HG03064 (cell line): ENCODE measurements around the gene RPH3AL.
"Not testable (repeated sequence)": the region's sequence is repeated elsewhere in the genome, so short reads cannot be mapped to it uniquely, and the experiment has no call there.

Source experiments
- ATAC-seq: cut with Tn5 transposase; IDR thresholded peaks from one replicate; pipeline ENCODE4 v1.9.1; 2021; ENCODE audit warnings: low read depth; ENCODE audit not compliant: unreplicated experiment

The RPH3AL gene

DNA sequence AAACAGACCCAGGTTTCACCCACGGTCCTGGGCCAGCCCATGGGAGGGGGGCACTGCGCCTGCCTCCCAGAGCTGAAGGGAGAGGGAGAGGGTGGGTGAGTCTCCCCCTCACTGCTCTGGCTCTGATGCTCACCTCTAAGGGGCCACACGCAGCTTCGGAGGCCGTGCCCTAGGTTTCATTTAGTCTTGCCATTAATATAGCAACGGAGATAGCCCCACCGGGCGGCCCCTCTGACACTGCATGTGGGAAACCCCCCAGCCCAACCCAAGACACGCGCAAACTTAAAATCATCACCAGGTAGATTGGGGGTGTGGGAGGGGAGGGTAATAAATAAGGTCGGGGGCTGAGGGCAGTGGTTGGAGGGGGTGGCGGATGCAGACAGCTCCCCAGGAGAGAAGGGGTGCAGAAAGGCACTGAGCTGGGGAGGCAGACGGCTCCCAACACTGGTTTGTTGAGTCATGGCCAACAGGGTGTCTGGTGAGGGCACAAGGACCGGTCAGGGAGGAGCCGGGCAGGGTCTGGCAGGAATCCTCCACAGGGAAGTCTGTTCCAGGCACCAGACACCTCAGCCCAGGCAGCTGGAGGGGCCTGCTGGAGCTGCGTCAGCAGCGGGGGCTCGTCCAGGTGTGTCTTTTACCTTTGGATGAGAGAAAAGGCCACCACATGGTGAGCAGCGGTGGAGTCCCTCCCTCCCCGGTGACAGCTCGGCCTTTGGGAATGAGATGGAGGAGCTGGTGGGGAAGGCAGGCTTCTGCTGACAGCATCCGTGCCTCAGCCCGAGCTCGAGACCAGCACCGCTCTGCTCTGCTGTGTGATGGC lies 139.1 kb downstream of the RPH3AL start:
- ATAC-seq, result no peak

DNA sequence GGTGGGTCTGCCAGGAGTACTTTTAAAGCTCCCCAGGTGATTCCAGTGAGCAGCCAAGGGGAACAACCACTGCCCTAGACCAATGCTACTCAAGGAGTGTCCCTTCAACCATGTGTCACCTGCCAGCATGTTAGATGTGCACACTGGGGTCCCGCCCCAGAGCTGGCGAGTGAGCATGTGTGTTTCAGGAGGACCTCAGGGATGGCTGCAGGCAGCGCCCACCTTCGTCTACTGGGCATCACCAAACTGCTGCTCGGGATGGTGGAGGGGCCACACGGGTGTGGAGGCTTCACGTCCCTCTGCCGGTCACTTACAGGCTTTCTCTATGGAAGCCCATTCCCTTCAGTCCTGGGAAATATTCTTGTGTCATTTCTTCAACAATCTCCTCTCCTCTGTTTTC lies 142.2 kb downstream of the RPH3AL start:
- ATAC-seq, result no peak

DNA sequence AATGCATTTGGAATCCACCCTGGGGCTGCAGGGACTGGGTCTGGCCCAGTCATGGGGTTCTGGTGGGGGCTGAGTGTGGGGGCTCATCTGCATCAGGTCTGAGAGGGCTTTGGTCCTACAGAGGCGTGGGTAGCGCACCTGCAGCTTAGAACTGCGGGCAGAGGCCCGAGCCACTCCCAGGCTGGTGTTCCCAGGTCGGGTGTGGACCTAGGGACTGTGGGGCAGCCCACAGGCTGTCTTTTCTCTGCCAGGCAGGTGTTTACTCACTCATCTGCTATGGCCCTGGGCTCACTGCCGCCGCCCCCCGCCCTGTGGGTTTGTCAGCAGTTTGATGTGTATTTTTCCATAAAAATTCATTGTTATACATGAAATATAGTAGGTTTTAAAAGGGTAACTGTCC lies 144.2 kb downstream of the RPH3AL start:
- no peak for ATAC-seq

DNA sequence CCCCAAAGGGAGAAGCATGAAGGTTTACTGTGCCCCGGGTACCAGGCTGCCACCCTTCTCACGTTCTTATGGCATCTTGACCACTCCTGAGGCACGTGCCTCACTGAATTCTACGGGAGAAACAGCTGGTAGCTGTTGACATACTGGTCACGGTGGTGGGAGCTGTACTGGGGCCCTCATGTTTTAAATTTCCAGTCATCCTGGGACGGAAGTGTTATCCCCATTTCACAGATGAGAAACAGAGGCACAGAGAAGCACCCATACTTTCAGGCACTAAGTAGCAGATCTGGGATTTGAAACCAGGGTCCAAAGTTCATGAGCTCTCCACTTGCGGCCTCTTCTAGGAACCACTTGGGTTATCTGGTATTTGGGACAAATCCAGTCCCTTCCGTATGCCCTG lies 144.8 kb downstream of the RPH3AL start:
- no peak for ATAC-seq

DNA sequence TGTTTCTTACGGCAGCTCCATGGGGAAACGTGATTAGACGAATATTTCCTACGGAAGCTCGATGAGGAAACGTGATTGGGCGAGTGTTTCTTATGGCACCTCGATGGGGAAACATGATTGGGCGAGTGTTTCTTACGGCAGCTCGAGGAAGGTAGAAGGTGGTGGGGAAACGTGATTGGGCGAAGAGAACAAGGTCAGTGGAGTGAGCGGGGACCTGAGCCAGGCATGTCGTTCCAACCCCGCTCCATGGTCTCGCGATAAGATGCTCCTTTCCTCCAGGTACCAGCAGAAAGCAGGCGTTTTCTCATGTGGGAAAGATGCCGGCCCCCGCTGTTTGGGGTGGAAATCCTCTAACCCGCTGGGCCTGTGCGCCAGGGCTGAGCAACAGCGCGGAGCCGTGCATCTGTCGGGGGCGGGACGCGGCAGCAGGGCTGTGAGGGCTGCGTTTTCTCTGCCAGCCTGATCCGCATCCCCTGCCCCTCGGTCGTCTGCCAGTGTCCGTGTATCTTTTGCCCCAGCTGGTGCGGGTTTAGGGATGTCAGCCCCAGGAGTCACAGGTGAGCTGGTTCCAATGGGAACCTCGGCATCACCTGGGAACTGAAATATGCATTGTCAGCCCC lies 145.6 kb downstream of the RPH3AL start:
- no peak for ATAC-seq

DNA sequence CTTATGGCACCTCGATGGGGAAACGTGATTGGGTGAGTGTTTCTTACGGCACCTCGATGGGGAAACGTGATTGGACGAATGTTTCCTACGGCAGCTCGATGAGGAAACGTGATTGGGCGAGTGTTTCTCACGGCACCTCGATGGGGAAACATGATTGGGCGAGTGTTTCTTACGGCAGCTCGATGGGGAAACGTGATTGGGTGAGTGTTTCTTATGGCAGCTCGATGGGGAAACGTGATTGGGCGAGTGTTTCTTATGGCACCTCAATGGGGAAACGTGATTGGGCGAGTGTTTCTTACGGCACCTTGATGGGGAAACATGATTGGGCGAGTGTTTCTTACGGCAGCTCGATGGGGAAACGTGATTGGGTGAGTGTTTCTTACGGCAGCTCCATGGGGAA lies 146.1 kb downstream of the RPH3AL start:
- ATAC-seq, result not testable (repeated sequence)

DNA sequence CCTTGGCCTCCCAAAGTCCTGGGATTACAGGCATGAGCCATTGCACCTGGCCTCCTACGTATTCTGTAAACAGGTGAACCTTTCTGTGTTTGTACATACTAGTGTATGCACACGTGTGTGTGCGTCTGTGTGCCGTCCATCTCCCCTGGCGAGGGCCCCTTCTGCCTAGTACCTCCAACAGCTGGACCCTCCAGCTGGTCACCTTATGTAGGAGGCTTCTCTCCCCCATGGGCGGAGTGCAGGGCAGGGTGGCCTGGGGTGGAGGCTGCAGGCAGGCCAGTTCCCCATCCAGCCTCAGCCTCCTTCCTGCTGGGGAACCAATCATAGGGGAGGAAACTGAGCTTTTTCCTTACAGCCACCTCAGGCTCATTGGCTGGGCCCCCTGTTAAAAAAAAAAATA lies 146.8 kb downstream of the RPH3AL start:
- no peak for ATAC-seq

DNA sequence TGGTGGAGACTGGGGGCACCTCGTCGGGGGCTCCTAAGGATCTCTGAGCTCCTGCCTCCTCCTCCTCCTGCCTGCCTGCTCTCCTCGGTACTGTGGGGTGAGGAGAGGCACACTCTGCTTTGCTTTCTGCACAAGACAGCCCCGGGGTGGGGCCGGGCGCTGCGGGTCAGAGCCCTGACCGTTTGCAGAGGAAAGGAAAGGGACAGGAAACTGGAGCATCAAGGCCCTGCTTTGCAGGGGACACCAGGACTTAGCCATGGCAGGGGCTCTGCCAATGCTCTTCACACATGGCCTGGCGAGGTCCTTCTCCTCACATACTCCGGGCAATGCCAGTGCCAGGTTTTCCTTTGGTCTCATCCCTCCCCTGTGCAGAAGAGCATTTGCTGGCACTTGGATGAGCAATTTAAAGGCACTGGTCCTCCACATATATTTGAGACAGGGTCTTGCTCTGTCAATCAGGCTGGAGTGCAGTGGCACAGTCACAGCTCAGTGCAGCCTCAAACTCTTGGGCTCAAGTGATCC lies 147.4 kb downstream of the RPH3AL start:
- no peak for ATAC-seq

DNA sequence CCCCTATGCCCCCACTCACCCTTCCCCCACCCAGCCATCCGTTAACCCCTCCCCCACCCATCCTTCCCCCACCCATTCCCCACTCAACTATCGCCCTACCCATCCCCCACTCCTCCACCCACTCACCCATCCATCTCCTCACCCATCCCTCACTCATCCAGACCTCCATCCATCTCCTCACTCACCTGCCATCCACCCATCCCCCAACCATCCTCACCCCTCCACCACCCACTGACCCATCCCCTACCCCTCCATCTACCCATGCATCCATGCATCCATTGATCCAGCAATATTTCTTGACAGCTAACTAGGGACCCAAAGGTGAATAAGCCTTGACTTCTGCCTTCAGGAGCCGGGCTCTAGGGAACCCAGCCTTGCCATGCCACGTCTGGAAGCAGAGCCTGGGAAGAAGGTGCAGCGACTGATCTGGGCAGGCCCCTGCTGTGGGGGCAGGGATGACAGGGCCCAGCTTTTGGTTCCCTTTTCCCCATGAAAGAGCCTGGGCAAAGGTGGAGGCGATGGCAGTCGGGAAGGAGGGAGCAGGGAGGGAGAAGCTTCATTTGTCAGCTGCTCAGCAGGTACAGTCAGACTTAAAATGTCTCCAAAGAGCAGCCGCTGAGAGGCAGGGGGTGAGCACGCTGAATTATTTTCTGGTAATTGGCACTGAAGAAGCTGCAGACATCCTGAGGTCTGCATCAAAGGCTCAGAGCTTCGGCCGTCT lies 148.0 kb downstream of the RPH3AL start:
- ATAC-seq, result no peak

DNA sequence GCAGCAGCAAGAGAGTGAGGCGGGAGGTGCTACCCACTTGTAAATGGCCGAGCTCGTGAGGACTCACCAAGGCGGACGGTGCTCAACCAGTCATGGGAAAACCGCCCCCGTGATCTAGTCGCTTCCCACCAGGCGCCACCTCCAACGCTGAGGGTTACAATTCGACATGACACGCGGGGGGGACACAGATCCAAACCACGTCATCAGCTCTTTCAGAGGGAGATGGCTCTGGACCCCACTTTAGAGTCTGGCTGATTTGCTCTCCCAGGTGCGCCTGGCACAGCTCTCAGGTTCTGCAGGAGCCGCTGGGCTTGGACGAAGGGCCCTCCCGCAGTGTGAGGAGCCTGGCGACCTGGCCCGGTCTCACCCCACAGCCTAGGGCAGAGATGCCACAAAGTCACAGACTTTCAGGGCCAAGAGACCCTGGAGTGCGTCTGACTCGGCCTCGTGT lies 150.1 kb downstream of the RPH3AL start:
- no peak for ATAC-seq

DNA sequence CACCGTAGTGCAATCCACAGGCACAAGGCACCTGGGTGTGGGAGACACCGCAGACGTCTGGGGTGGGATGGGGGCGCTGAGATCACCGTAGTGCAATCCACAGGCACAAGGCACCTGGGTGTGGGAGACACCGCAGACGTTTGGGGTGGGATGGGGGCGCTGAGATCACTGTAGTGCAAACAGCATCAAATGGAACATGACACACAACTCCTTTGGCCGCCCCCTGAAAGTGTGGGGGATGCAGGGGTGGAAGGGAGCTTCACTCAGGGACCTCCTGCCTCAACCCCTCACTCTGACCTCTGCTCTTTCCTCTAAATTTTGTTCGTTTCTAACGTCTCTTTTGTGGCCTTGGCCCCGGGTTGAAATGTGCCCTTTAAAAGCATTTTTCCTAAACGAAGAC lies 150.9 kb downstream of the RPH3AL start:
- ATAC-seq, result not testable (repeated sequence)

DNA sequence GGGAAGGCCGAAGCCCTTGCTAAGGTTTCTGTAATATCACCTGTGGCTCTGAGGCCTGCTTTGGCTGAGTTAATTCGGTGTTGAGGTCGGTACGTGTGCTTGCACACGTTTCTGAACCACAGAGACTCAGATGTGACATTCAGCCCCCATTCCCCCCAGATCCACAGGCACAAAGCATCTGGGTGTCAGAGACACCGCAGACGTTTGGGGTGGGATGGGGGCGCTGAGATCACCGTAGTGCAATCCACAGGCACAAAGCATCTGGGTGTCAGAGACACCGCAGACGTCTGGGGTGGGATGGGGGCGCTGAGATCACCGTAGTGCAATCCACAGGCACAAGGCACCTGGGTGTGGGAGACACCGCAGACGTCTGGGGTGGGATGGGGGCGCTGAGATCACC lies 151.3 kb downstream of the RPH3AL start:
- not testable (repeated sequence) for ATAC-seq

DNA sequence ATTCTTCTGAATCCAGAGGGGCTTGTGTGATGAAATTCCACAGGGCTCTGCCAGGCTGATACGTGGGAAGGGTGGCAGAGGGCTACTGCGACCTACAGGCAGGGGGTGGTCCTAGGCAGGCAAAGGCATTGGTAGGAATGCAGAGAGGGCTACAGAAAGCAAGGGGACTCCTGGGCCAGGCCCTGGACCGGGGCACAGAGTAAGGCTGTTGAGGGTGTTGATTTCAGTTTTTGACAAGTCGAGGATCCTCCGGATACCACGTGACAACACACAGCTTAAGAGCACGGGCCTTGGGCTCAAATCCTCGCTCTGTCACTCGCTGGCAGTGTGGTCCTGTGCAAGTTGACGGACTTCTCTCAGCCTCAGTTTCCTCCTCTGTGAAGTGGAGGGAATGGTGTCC lies 152.0 kb downstream of the RPH3AL start:
- no peak for ATAC-seq

DNA sequence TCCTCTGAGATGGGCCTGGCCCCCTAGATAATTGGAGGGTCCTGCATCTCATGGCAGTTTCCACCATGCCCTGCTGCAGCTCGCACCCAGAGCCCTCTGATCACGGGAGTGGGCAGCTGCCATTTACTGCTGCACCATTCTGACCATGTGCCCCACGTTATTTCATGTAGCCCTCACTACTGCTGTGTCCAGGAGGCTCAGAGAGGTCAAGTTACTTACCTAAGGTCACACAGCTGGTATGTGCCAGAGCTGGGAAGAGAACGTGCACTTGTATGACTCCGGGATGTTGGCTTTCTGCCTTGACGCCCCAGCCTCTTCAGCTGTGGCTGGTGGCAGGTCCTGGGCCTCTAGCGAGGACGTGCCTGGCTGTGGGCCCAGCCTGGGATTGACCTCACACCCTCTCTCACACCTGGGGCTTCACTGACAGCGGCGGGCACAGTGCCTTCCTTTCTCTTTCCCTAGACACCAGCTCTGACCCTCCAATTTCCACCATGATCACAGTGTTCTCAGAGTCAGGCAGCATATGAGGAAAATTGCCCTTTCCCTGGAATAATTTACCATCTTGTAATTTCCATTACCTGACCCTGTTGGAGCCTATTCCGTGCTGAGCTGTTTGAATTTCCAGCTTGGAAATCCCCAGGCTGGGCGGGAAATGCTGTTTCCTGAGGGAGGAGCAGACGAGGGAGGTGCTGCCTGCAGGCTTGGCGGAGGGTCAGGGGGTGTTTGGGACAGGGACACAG lies 152.6 kb downstream of the RPH3AL start:
- no peak for ATAC-seq

DNA sequence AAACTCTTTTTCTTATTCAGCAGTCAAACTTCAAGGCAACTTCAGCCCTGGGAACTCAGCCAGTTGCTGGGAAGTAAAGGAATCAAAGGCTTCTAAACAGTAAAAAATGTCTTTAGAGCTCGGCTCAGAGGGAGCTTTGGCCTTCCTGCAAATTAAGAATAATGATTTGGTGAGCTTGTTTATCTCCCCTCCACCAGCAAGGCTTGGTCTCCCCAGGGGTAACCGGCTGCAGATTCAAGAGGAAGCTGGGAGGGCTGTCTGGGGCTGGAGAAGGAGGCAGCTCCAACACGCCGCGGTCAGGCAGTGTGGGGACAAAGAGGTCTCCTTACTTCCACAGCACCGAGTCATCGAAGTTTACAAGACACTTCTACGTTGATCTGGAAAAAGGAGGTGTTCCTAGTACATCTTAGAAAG lies 153.4 kb downstream of the RPH3AL start:
- ATAC-seq, result no peak

DNA sequence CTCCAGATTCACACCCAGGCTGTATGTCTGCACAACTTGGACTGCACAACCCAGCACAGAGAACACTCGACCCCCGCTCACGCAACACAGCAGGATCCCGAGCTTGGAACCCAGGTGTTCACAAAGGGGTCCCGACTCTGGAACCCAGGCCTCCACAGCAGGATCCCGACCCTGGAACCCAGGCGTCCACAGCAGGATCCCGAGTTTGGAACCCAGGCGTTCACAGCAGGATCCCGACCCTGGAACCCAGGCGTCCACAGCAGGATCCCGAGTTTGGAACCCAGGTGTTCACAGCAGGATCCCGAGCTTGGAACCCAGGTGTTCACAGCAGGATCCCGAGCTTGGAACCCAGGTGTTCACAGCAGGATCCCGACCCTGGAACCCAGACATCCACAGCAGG lies 154.4 kb downstream of the RPH3AL start:
- not testable (repeated sequence) for ATAC-seq

DNA sequence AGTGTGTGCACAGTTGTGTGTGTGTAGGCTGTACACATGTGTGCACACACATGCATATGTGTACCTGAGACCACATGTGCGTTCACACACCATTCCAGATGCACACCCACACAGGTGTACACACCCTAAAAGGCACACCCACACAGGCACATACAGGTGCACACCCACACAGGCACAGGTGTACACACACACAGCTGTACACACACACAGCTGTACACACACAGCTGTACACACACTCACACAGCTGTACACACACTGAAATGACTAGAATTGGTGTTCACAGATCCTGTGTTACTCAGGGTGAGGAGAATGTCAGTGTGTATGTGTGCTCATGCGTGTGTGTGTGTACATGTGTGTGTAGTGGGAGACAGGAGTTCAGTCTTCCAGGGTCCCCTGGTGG lies 155.3 kb downstream of the RPH3AL start:
- ATAC-seq, result no peak

DNA sequence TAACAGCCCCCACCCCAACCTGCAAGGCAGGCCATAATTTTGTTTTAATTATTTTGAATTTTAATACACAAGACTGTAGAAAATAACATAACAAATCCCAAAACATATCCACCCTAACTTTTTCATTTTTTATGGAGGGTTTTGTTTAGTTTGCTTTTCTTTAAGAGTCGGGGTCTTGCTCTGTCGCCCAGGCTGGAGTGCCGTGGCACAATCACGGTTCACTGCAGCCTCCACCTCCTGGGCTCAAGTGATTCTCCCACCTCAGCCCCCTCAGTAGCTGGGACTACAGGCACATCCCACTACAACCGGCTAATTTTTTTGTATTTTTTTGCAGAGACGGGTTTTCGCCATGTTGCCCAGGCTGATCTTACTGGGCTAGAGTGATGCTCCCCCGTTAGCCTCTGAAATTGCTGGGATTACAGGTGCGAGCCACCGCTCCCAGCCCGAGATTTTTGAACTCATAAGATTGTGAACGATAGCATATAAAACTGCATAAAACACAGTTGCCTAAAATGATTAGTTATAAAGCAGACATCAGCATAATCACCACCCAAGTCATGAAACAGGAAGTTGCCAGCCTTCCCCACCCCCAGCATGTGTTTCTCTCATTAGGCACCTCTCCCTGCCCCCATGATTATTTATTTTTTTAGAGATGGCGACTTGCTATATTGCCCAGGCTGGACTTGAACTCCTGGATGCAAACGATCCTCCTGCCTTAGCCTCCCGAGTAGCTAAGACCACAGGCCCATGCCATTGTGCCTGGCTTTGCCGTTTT lies 157.6 kb downstream of the RPH3AL start:
- ATAC-seq, result no peak

DNA sequence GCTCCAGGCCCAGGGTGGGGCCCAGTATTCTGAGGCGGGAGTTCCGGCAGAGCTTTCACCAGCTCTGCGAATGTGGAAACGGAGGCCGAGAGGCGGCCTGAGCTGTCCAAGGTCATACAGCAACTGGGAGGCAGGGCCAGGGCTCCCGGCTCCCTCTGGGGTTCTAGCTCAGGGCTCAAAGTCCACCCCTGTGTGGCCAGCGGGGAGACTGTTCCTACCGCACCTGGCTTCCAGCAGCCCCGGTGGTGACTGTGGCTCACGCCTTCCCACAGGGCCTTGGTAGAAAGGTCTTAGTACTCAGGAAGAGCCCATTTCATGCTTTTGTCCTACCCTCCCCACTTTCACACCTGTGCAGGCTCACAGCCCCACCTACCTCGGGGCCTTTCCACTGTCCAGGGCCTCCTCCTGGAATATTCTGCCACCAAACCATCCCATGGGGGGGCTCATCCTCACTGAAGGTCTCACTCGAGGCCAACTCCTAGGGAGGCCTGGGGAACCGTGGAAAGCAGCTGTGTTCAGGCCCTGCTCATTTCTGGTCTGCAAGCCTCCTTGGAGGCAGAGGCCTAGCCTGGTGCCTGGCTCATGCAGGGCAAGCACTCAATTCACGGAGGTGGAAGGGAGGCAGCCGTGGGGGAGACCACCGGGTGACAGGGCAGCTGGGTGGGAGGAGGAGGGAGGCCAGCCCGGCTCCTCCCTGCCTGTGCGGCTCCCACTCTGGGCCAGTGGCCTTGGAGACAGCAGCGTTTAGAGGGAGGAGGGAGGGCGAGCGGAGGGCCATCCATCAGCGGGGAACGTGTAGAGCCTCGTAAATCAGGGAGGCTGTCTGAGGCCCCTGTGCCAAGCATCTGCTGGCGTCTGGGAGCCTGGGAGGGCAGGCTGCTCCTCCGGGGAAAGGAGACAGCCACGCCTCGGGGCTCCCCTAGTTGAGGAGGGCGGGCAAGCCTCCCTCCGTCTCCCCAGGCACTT lies 158.5 kb downstream of the RPH3AL start:
- ATAC-seq, result no peak
